Mesothelial cell of epicardium (in vitro differentiated cells): Measurements from ENCODE around the gene FMNL2. TPM values are rescaled to one million over a fixed set of nuclear protein-coding genes. Genes with fewer than 3 reads are reported as not detected.

ENCODE experiments used
- DNase-seq, 2 experiments: peaks; one replicate each; pipeline ENCODE4 v3.0.0; 2021; ENCODE audit warnings: low spot score in 2 of 2; ENCODE audit not compliant: unreplicated experiment in 2 of 2
- H3K27ac Mint-ChIP-seq: 2 replicates; pipeline ENCODE4 v1.8.0; 2021; ENCODE audit warnings: mixed read lengths
- H3K27me3 Mint-ChIP-seq: 2 replicates; pipeline ENCODE4 v1.8.0; 2021; ENCODE audit warnings: low read depth, mixed read lengths
- H3K36me3 Mint-ChIP-seq: 2 replicates; pipeline ENCODE4 v1.8.0; 2021; ENCODE audit warnings: mixed read lengths
- H3K4me1 Mint-ChIP-seq: 2 replicates; pipeline ENCODE4 v1.8.0; 2021; ENCODE audit warnings: mixed read lengths
- H3K4me3 Mint-ChIP-seq: 2 replicates; pipeline ENCODE4 v1.8.0; 2021; ENCODE audit warnings: mild to moderate bottlenecking, moderate library complexity, mixed read lengths
- H3K9me3 Mint-ChIP-seq: 2 replicates; pipeline ENCODE4 v1.8.0; 2021; ENCODE audit warnings: mixed read lengths
- CTCF ChIP-seq: fragments of 200-600 bp; sonication (generic); IDR thresholded peaks from one replicate; pipeline ENCODE4 v1.5.0; 2021; ENCODE audit warnings: antibody characterized with exemption; ENCODE audit not compliant: unreplicated experiment
- total RNA-seq: library from RNA; stranded (reverse); gene quantifications from 3 replicates; pipeline ENCODE4 v1.2.1, GENCODE V29; 2021

FMNL2 gene
- total RNA-seq, 1 donor from 2014 or later, result 52.6 TPM

DNA sequence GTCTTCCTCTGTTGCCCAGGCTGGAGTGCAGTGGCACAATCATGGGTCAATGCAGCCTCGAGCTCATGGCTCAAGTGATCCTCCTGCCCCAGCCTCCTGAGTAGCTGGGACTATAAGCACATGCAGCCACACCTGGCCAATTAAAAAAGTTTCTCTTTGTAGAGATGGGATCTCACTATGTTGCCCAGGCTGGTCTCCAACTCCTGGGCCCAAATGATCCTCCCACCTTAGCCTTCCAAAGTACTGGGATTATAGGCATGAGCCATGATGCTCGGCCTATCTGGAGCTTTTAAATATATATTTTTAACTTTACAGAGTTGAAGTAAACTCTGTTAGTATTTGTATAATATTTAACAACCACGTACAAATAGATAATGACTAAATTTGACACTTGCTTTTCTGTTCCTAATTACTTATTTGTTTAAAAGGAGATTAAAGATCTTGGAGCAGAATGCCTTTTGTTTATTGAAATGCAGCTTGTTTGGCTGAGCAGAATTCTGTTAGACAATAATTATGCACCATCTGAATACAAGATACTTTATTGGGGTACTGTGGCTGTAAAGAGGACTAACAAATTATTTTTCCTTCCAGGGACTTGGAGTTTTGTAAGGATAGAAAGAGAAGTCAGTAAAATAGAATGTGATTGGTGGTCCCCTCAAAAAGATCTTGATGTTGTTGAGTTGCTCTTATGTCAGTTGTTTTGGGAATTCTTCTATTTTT is 175.0 kb downstream of the FMNL2 start:
- H3K4me1 Mint-ChIP-seq, result peaks cover 23% of the 10 kb centered on the region
- TF ChIP-seq CTCF, result no peak
- H3K9me3 Mint-ChIP-seq, result peaks cover 3% of the 10 kb centered on the region
- H3K4me3 Mint-ChIP-seq, result no peak overlapping the region
- H3K27me3 Mint-ChIP-seq, result no peaks in the 10 kb centered on the region
- no peak for DNase-seq
- no peak overlapping the region for H3K27ac Mint-ChIP-seq
- no peaks in the 10 kb centered on the region for H3K36me3 Mint-ChIP-seq

DNA sequence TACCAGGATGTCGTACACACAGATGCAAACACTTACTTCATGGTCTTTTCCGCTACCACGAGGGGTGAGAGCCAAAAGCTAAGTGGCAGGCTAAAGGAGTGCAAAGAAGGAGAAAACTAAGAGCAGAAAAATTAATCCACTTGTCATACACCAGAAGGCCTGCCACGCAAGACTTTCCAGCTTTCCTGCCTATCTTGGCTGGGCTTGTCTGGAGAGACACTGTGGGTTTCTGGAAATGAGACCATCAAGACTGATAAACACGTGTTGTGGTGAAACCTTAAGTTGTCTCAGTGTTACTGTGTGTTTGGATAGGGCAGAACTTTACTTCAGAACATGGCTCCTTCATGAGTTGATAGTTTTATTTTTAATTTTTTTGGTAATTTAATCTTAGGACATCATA is 175.6 kb downstream of the FMNL2 start:
- Mint-ChIP-seq H3K27me3 (no peaks in the 10 kb centered on the region), H3K36me3 (no peaks in the 10 kb centered on the region), H3K9me3 (peaks cover 3% of the 10 kb centered on the region), H3K4me3 (no peak overlapping the region), H3K27ac (peak overlapping the region; percentile 24), H3K4me1 (peaks cover 21% of the 10 kb centered on the region)
- DNase-seq, result no peak
- no peak for TF ChIP-seq CTCF

GRCh38 chr2:152511981-152512380 is 177.0 kb downstream of the FMNL2 start:
- peaks cover 3% of the 10 kb centered on the region for H3K9me3 Mint-ChIP-seq
- H3K36me3 Mint-ChIP-seq, result no peaks in the 10 kb centered on the region
- no peak overlapping the region for H3K4me3 Mint-ChIP-seq

DNA sequence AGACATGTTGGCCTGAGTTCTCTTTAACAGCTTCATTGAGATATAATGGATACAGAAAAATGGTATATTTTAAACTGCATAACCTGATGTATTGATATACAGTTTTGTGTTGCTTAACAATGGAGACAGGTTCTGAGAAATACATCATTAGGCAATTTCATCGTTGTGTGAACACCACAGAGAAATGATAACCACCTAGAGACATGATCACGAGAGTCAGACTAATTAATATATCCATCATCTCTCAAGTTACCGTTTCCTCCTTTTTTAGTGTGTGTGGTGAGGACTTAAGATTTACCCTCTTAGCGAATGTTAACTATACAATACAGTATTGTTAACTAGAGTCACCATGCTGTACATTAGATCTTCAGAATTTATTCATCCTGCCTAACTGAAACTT is 178.1 kb downstream of the FMNL2 start:
- no peak for TF ChIP-seq CTCF
- Mint-ChIP-seq H3K9me3 (peaks cover 3% of the 10 kb centered on the region), H3K27ac (no peak overlapping the region), H3K4me3 (no peak overlapping the region), H3K36me3 (no peaks in the 10 kb centered on the region), H3K27me3 (no peaks in the 10 kb centered on the region), H3K4me1 (peaks cover 24% of the 10 kb centered on the region)
- no peak for DNase-seq

More at GRCh38 chr2:152511981-152512380, 177.0 kb downstream of the FMNL2 start:
- no peak for TF ChIP-seq CTCF
- Mint-ChIP-seq H3K27ac (no peak overlapping the region), H3K4me1 (peaks cover 21% of the 10 kb centered on the region), H3K27me3 (no peaks in the 10 kb centered on the region)
- DNase-seq, result no peak

- Mint-ChIP-seq H3K36me3 (no peaks in the 10 kb centered on the region), H3K4me3 (no peak overlapping the region), H3K27me3 (no peaks in the 10 kb centered on the region), H3K4me1 (peaks cover 24% of the 10 kb centered on the region), H3K27ac (no peak overlapping the region), H3K9me3 (peaks cover 3% of the 10 kb centered on the region)
- DNase-seq, result no peak
- TF ChIP-seq CTCF, result no peak
These were observed 178.7 kb downstream of the FMNL2 start for GRCh38 chr2:152513681-152514080.

- H3K9me3 Mint-ChIP-seq, result peaks cover 8% of the 10 kb centered on the region
- no peak overlapping the region for H3K4me3 Mint-ChIP-seq
- no peak for DNase-seq
- no peaks in the 10 kb centered on the region for H3K27me3 Mint-ChIP-seq
- peak overlapping the region; percentile 37 for H3K27ac Mint-ChIP-seq
- H3K36me3 Mint-ChIP-seq, result peaks cover 8% of the 10 kb centered on the region
- peaks cover 36% of the 10 kb centered on the region for H3K4me1 Mint-ChIP-seq
- TF ChIP-seq CTCF, result no peak
These were observed 183.1 kb downstream of the FMNL2 start for GRCh38 chr2:152518034-152518433.
